ENCODE measurements around the gene CTBS. TPM values are rescaled to one million over a fixed set of nuclear protein-coding genes. Genes with fewer than 3 reads are reported as not detected.

The CTBS gene
- total and polyA plus RNA-seq, 8 donors, result 3.9 to 15.1 (median 12.8) TPM

DNA sequence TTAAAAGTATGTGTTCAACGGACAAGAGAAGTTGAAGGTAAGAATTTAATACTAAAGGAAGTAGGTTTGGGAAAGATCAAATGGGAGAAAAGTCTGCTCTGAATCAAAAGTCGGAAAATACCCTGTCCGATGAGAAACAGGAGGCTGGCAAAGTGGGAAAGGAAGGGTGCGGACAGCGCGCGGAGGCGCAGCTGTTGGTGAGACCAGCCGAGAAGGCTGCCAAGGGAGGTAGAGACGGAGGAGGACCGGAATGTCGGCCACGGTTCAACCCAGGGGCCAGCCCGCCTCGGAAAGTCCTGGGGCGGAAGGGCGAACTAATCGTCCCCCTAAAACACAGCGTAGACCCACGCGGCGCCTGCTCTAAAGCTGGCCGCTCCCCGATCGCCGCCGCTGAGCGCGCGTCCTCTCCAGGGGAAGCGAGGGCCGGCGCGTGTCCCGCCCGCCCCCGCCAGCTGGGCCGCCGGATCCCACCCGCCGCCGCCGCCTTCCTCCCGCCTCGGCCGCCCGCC, 68.7 kb downstream of the CTBS start:
- ATAC-seq, result peak; percentile 49 to 76 (median 66)
- DNase-seq, result peak in 5 of 6 donors; percentile 46 to 78 (median 66)
- TF ChIP-seq, protein P1, sequence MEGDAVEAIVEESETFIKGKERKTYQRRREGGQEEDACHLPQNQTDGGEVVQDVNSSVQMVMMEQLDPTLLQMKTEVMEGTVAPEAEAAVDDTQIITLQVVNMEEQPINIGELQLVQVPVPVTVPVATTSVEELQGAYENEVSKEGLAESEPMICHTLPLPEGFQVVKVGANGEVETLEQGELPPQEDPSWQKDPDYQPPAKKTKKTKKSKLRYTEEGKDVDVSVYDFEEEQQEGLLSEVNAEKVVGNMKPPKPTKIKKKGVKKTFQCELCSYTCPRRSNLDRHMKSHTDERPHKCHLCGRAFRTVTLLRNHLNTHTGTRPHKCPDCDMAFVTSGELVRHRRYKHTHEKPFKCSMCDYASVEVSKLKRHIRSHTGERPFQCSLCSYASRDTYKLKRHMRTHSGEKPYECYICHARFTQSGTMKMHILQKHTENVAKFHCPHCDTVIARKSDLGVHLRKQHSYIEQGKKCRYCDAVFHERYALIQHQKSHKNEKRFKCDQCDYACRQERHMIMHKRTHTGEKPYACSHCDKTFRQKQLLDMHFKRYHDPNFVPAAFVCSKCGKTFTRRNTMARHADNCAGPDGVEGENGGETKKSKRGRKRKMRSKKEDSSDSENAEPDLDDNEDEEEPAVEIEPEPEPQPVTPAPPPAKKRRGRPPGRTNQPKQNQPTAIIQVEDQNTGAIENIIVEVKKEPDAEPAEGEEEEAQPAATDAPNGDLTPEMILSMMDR (IDR thresholded peaks at IDR 0.05), result no peak
- Histone ChIP-seq H3K36me3 (no peaks in the 10 kb centered on the region), H3K4me3 (peak overlapping the region; percentile 40 to 91 (median 78)), H3K4me1 (peaks cover 15 to 34% (median 16%) of the 10 kb centered on the region in 3 donors), H3K9me3 (no peaks in the 10 kb centered on the region), H3K27ac (peak overlapping the region; percentile 96 to 99 (median 96)), H3K27me3 (no peaks in the 10 kb centered on the region)
- intact Hi-C loops (cut with DNase I), result no loop called here
- WGBS, 2 donors, result 0% methylated on average over 22 to 47 of the region's 47 CpGs
- no peak for FAIRE-seq

DNA sequence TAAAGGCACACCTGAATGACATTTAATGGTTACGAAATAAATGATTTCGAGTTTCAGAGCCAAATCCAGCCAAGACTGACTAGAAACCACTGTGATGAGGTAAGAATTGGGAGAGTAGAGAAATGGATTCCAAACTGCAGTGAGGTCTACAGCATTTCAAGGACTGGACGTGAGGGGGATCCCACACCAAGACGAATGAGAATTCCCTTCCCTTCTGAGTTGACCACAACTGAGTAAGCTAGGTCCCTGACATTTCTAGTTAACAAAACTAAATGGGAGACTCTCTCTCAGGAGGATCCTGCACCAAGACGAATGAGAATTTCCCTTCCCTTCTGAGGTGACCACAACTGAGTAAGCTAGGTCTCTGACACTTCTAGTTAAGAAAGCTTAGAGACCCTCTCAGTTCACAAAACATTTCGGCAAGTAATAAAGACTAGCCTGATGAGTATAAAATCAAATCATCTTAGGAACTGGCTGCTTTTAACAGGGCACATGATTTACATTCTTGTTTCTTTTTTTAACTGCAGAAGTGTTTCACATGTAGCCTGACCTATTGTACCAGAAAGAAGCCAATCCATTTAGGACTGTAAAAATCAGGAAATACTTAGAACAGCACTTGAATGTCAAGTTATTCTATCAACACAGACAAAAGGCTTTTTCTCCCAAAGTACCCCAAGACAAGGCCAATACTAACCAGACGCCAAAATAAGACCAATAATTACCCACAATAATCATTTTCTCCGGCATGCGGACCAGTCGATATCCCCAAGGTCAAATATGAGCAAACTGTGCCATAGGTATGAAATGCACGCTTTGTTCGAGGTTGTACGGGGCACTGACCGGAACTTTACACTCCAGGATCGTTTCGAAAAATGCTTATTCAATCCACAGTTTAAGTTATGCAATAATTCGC, 69.4 kb downstream of the CTBS start:
- 1 to 3% methylated on average over 17 of the region's 17 CpGs for WGBS, 2 donors
- H3K9me3 ChIP-seq, result no peaks in the 10 kb centered on the region
- peaks cover 15 to 34% (median 16%) of the 10 kb centered on the region in 3 donors for H3K4me1 ChIP-seq
- peak overlapping the region; percentile 96 to 99 (median 96) for H3K27ac ChIP-seq
- TF ChIP-seq, protein P1 (IDR thresholded peaks at IDR 0.05), result no peak
- intact Hi-C loops (cut with DNase I), result no loop called here
- H3K36me3 ChIP-seq, result peaks cover 0 to 1% (median 0%) of the 10 kb centered on the region in 3 donors
- peak overlapping the region; percentile 40 to 91 (median 78) for H3K4me3 ChIP-seq
- ATAC-seq (peak in 1 of 4 donors; percentile 17), DNase-seq (peak in 3 of 6 donors; percentile 15 to 26 (median 18)), FAIRE-seq (peak; percentile 13)
- H3K27me3 ChIP-seq, result no peaks in the 10 kb centered on the region

DNA sequence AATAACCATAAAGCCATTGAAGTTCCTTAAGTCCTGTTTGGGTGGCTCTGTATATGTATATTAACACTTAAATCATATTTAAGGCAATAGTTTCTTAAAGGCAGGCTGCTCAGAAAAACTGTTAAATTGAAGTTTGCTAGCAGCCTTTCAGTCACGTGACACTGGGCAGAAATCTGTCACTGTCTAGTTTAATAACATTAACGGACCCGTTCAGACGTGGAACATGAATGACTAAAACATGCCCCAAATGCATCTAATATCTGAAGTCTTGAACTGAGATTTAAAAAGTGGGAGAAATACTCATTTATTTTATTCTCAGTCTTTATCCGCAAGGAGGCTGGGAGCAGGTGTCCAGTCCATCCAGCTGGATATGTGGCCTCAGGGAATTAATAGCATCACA, 71.3 kb downstream of the CTBS start:
- WGBS, 2 donors, result 29 to 35% methylated on average over 5 of the region's 5 CpGs
- no peak for FAIRE-seq
- DNase-seq, result no peak
- intact Hi-C loops (cut with DNase I), result no loop called here
- no peak for ATAC-seq
- TF ChIP-seq, protein P1 (IDR thresholded peaks at IDR 0.05), result no peak
- Histone ChIP-seq H3K27ac (no peak overlapping the region), H3K36me3 (peaks cover 0 to 18% (median 0%) of the 10 kb centered on the region in 3 donors), H3K9me3 (no peaks in the 10 kb centered on the region), H3K4me1 (peaks cover 15 to 39% (median 16%) of the 10 kb centered on the region in 3 donors), H3K27me3 (no peaks in the 10 kb centered on the region), H3K4me3 (no peak overlapping the region)

Other genes with a start within 250 kb of the CTBS start
- under 1 TPM in 2 of 6 donors, not detected in 4; 0.15 to 0.59 TPM for gene DNASE2B, start 176.0 kb downstream of the CTBS start, total RNA-seq
- under 1 TPM; 0.15 to 0.16 TPM for gene DNASE2B, start 176.0 kb downstream of the CTBS start, polyA plus RNA-seq
- gene RPF1, start 95.2 kb downstream of the CTBS start, total RNA-seq, result 10 to 100 TPM in 4 of 6 donors, 1 to 10 TPM in 2; 7.2 to 14.1 (median 10.9) TPM
- gene RPF1, start 95.2 kb downstream of the CTBS start, polyA plus RNA-seq, result 10 to 100 TPM; 10.1 to 23.3 TPM
- gene SPATA1, start 68.1 kb downstream of the CTBS start, total RNA-seq, result 1 to 10 TPM in 2 of 6 donors, under 1 TPM in 4; 0.16 to 1.4 (median 0.68) TPM
- gene SPATA1, start 68.1 kb downstream of the CTBS start, polyA plus RNA-seq, result 1 to 10 TPM; 1.1 to 1.2 TPM
- gene GNG5, start 67.9 kb downstream of the CTBS start, total RNA-seq, result 10 to 100 TPM; 19.8 to 47.2 (median 32.0) TPM
- 10 to 100 TPM; 54.5 to 80.8 TPM for gene GNG5, start 67.9 kb downstream of the CTBS start, polyA plus RNA-seq
- 1 to 10 TPM; 2.7 to 6.7 (median 5.3) TPM for gene SSX2IP, start 116.0 kb upstream of the CTBS start, total RNA-seq
- gene SSX2IP, start 116.0 kb upstream of the CTBS start, polyA plus RNA-seq, result 10 to 100 TPM in 1 of 2 donors, 1 to 10 TPM in 1; 1.9 to 10.2 TPM

Measured in pancreas (tissue), 10 donors.